Smooth muscle cell (in vitro differentiated cells): ENCODE results near the gene FAM174A. TPM values are rescaled to one million over a fixed set of nuclear protein-coding genes. Genes with fewer than 3 reads are reported as not detected.
A peak's percentile ranks its signal among the peaks of the same experiment; 100 is the strongest.

ENCODE experiments used
- DNase-seq: peaks from one replicate; lab custom pipeline; 2025; ENCODE audit not compliant: unreplicated experiment; lab: John Stamatoyannopoulos, UW
- H2AFZ ChIP-seq: fragments of 200-600 bp; sonication (generic); 2 replicates; pipeline ENCODE4 v1.6.0; 2016; ENCODE audit warnings: antibody characterized with exemption, low read depth, mild to moderate bottlenecking
- H3F3A ChIP-seq: fragments of 200-600 bp; sonication (generic); 2 replicates; pipeline ENCODE4 v1.6.0; 2017; ENCODE audit warnings: antibody characterized with exemption, low read depth
- H3K27ac ChIP-seq: fragments of 200-600 bp; sonication (generic); 2 replicates; pipeline ENCODE4 v1.5.1; 2016; ENCODE audit warnings: low read depth, mild to moderate bottlenecking
- H3K27me3 ChIP-seq: fragments of 200-600 bp; sonication (generic); 2 replicates; pipeline ENCODE4 v1.6.1; 2016; ENCODE audit warnings: low read depth, mild to moderate bottlenecking
- H3K36me3 ChIP-seq: fragments of 200-600 bp; sonication (generic); 2 replicates; pipeline ENCODE4 v1.5.1; 2016; ENCODE audit warnings: low read depth
- H3K4me1 ChIP-seq: fragments of 200-600 bp; sonication (generic); 2 replicates; pipeline ENCODE4 v1.5.1; 2016; ENCODE audit warnings: low read depth
- H3K4me2 ChIP-seq: fragments of 200-600 bp; sonication (generic); 2 replicates; pipeline ENCODE4 v1.6.0; 2016; ENCODE audit warnings: mild to moderate bottlenecking
- H3K4me3 ChIP-seq: fragments of 200-600 bp; sonication (generic); 2 replicates; pipeline ENCODE4 v1.5.1; 2016; ENCODE audit warnings: mild to moderate bottlenecking
- H3K79me2 ChIP-seq: fragments of 200-600 bp; sonication (generic); 2 replicates; pipeline ENCODE4 v1.6.0; 2016; ENCODE audit warnings: low read depth, mild to moderate bottlenecking
- H3K9ac ChIP-seq: fragments of 200-600 bp; sonication (generic); 2 replicates; pipeline ENCODE4 v1.6.0; 2016; ENCODE audit warnings: low read depth
- H3K9me3 ChIP-seq: fragments of 200-600 bp; sonication (generic); replicated peaks from 2 replicates; pipeline ENCODE4 v1.5.1; 2016; ENCODE audit warnings: low read depth
- H4K20me1 ChIP-seq: fragments of 200-600 bp; sonication (generic); 2 replicates; pipeline ENCODE4 v1.6.0; 2016; ENCODE audit warnings: low read depth
- WGBS: methylation state at CpG from one replicate; pipeline ENCODE4 v1.1.7; 2016; ENCODE audit warnings: low lambda C conversion rate; 5-methylcytosine and 5-hydroxymethylcytosine counted together
- polyA plus RNA-seq: library from polyadenylated mRNA; unstranded; fragments of >200 nt; fragmentation: Nextera tagmentation; extraction: Ambion mirVana; gene quantifications from 2 replicates; pipeline ENCODE4 v1.2.1, GENCODE V29; 2016
- total RNA-seq: library from RNA; depleted of rRNA; stranded (reverse); fragments of >200 nt; gene quantifications from 2 replicates; pipeline ENCODE4 v1.2.3, GENCODE V29; 2014
- TF ChIP-seq, protein P1 (sequence below): fragments of 200-600 bp; sonication (generic); IDR thresholded peaks from 2 replicates; pipeline ENCODE4 v1.5.1; 2017; ENCODE audit warnings: borderline replicate concordance, mild to moderate bottlenecking, antibody characterized with exemption; ENCODE audit not compliant: insufficient read depth, poor library complexity, severe bottlenecking

The FAM174A gene
- total and polyA plus RNA-seq, 2 experiments from 2014 or later: 30.2 to 31.9 TPM

DNA sequence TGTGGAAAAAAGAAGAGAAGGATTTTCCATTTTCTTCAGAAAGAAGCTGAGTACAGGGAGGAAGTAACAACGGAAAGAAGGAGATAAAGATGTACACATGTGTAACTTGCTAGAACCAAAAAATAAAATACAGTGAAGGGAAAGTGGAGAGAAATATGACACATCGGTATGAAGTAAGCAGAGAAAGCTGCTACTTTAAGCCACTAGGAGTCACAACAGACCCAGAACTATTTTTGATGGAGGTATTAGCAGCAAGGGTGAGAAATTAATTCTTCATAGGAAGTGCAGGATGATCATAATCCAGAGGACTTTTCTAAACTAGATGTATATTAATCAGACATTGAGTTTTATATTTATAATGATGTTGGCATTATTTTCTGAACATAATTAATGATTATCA lies 88.5 kb downstream of the FAM174A start:
- H4K20me1 ChIP-seq: no peaks in the 10 kb centered on the region
- no peak overlapping the region for H3K4me2 ChIP-seq
- no peaks in the 10 kb centered on the region for H3K36me3 ChIP-seq
- no peaks in the 10 kb centered on the region for H3K9me3 ChIP-seq
- no peaks in the 10 kb centered on the region for H3K4me1 ChIP-seq
- 40% methylated on average over 2 of the region's 2 CpGs for whole genome bisulfite sequencing
- no peak overlapping the region for H3K4me3 ChIP-seq
- no peak for DNase-seq
- H3K27me3 ChIP-seq: no peaks in the 10 kb centered on the region
- no peaks in the 10 kb centered on the region for H3F3A ChIP-seq
- H3K79me2 ChIP-seq: no peaks in the 10 kb centered on the region
- no peak overlapping the region for H3K9ac ChIP-seq
- no peak overlapping the region for H2AFZ ChIP-seq
- no peak overlapping the region for H3K27ac ChIP-seq
- TF ChIP-seq, protein P1, sequence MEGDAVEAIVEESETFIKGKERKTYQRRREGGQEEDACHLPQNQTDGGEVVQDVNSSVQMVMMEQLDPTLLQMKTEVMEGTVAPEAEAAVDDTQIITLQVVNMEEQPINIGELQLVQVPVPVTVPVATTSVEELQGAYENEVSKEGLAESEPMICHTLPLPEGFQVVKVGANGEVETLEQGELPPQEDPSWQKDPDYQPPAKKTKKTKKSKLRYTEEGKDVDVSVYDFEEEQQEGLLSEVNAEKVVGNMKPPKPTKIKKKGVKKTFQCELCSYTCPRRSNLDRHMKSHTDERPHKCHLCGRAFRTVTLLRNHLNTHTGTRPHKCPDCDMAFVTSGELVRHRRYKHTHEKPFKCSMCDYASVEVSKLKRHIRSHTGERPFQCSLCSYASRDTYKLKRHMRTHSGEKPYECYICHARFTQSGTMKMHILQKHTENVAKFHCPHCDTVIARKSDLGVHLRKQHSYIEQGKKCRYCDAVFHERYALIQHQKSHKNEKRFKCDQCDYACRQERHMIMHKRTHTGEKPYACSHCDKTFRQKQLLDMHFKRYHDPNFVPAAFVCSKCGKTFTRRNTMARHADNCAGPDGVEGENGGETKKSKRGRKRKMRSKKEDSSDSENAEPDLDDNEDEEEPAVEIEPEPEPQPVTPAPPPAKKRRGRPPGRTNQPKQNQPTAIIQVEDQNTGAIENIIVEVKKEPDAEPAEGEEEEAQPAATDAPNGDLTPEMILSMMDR: peak; percentile 54

DNA sequence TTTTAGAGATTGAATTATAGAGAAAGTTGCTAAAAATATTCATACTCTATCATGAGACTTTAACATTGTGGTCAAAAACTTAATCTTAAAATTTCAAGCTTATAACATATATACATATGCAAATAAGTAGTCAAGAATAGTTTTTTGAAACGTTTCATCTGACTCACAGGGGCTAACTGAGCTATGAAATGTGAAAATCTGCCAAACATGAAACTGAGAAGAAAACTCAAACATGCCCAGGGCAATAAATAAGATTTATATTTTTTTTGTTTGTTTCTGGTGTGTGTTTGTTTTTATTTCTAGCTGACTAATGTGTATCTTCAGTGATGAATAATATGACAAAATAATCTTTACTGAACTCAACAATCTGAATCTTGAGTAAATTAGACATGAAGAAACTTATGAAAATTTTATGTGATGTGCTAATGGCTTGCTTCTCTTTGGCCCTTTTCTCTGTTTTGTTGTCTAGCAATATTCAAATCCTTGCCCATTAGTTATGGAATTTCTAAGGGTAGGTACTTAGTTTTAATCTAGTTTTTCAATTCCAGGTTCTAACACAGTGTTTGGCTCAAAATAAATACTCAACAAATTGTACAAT lies 99.9 kb downstream of the FAM174A start:
- no peak for DNase-seq
- H3K4me1 ChIP-seq: no peaks in the 10 kb centered on the region

More for the DNA sequence above, 99.9 kb downstream of the FAM174A start:
- H3K9ac ChIP-seq: no peak overlapping the region
- peak overlapping the region; percentile 12 for H2AFZ ChIP-seq
- no peaks in the 10 kb centered on the region for H4K20me1 ChIP-seq
- no peaks in the 10 kb centered on the region for H3K36me3 ChIP-seq
- no peaks in the 10 kb centered on the region for H3K79me2 ChIP-seq
- H3K27ac ChIP-seq: no peak overlapping the region
- H3K9me3 ChIP-seq: no peaks in the 10 kb centered on the region
- H3F3A ChIP-seq: no peaks in the 10 kb centered on the region
- TF ChIP-seq, protein P1: no peak
- WGBS: 42% methylated on average over 1 of the region's 1 CpG
- H3K4me2 ChIP-seq: no peak overlapping the region
- no peaks in the 10 kb centered on the region for H3K27me3 ChIP-seq
- no peak overlapping the region for H3K4me3 ChIP-seq
